Measurements from ENCODE around the gene PFDN6.

GRCh38 chr6:33296797-33297405 lies 7.5 kb downstream of the PFDN6 start:
- TF ChIP-seq CTCF (IDR thresholded peaks at IDR 0.05): no peak
- TF ChIP-seq POLR2A (IDR thresholded peaks at IDR 0.05): no peak
- no peak for TF ChIP-seq EP300 (IDR thresholded peaks at IDR 0.05)

Measured in tibial nerve (tissue), 4 donors.